Measurements from ENCODE around the gene KCNK7. TPM values are rescaled to one million over a fixed set of nuclear protein-coding genes. Genes with fewer than 3 reads are reported as not detected.
A peak's percentile ranks its signal among the peaks of the same experiment; 100 is the strongest.

KCNK7 gene
- total RNA-seq, 1 experiment from 2014 or later: 1.8 TPM

DNA sequence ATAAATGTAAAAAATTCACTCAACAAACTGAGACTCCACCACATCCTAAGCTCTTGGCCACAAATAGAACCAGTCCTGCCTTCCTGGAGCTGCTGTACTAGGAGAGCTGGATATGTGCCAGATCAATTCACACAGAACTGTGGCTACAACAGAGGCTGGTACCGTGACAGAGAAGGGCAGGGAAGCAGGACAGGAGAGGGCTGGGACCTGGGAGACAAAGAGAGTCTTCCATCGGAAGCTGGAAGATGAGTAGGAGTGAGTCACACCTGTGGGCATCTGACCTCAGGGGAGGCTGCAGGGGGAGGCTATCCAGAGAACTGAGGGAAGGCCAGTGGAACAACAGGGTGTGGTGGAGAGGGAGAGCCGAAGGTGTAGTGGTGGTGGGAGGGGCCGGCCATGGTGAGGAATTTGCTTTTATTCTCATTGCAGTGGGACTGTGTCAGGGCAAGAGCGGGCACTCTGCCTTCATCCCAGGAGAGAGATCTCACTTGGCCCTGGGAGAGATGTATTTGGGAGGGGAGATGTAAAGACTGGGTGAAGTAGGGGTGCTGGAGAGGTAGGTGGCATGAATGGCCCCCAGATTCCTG lies 35.6 kb downstream of the KCNK7 start:
- Histone ChIP-seq H3K27me3 (ENCODE audit: insufficient read depth, low read length) (no peaks in the 10 kb centered on the region; the same call in 1 of the 2 replicates), H4K91ac (ENCODE audit: insufficient read length, low read depth, low read length) (no peak overlapping the region), H4K20me1 (ENCODE audit: control insufficient read depth, insufficient read depth, insufficient read length) (no peaks in the 10 kb centered on the region), H2BK15ac (ENCODE audit: low read depth, low read length) (no peak overlapping the region), H2AFZ (ENCODE audit: low read length) (no peak overlapping the region), H2BK120ac (ENCODE audit: low read depth, low read length, poor library complexity, severe bottlenecking) (no peak overlapping the region), H3K23ac (ENCODE audit: insufficient read length, low read depth, low read length) (no peak overlapping the region), H3K9ac (ENCODE audit: extremely low read depth, insufficient read length, low read length) (no peak overlapping the region), H3K14ac (ENCODE audit: insufficient read depth, low read length) (no peak overlapping the region), H2BK12ac (ENCODE audit: insufficient read length, low read depth, low read length) (no peak overlapping the region), H3K27ac (ENCODE audit: insufficient read length, low read depth, low read length) (no peak overlapping the region), H2BK20ac (ENCODE audit: low read depth, low read length, poor library complexity, severe bottlenecking) (no peak overlapping the region), H3K79me1 (ENCODE audit: insufficient read depth, low read depth, low read length, poor library complexity, severe bottlenecking) (no peaks in the 10 kb centered on the region), H3T11ph (ENCODE audit: low read length) (no peak overlapping the region), H3K9me3 (ENCODE audit: control insufficient read depth, low read depth, low read length) (no peaks in the 10 kb centered on the region), H3K4me1 (ENCODE audit: insufficient read depth, low read length) (peaks cover 5% of the 10 kb centered on the region; the same call in 1 of the 2 replicates), H4K5ac (ENCODE audit: insufficient read length, low read depth, low read length) (no peak overlapping the region), H2BK5ac (ENCODE audit: insufficient read length, low read length) (no peak overlapping the region), H3K18ac (ENCODE audit: insufficient read length, low read depth, low read length) (no peak overlapping the region), H3K23me2 (ENCODE audit: insufficient read length, low read depth, low read length, poor library complexity, severe bottlenecking) (no peaks in the 10 kb centered on the region), H4K8ac (replicated peaks; ENCODE audit: insufficient read length, low read depth, low read length) (no peak overlapping the region), H3K56ac (ENCODE audit: insufficient read length, low read depth, low read length) (no peak overlapping the region), H3K4ac (ENCODE audit: low read depth, low read length) (no peak overlapping the region), H2AK5ac (ENCODE audit: insufficient read length, low read length) (no peak overlapping the region), H3K4me2 (ENCODE audit: insufficient read depth, insufficient read length, low read length) (peak overlapping the region; percentile 9), H3K79me2 (ENCODE audit: insufficient read depth, low read length) (no peaks in the 10 kb centered on the region)
- no peaks in the 10 kb centered on the region for H3K36me3 Mint-ChIP-seq (ENCODE audit: insufficient read depth in 1 of 3, low read depth in 3 of 3)
- peak overlapping the region in 1 of 3 experiments; percentile 71; a peak in 2 of 7 replicates for H3K27ac Mint-ChIP-seq
- peak; percentile 63 for DNase-seq
- TF ChIP-seq, protein P1, sequence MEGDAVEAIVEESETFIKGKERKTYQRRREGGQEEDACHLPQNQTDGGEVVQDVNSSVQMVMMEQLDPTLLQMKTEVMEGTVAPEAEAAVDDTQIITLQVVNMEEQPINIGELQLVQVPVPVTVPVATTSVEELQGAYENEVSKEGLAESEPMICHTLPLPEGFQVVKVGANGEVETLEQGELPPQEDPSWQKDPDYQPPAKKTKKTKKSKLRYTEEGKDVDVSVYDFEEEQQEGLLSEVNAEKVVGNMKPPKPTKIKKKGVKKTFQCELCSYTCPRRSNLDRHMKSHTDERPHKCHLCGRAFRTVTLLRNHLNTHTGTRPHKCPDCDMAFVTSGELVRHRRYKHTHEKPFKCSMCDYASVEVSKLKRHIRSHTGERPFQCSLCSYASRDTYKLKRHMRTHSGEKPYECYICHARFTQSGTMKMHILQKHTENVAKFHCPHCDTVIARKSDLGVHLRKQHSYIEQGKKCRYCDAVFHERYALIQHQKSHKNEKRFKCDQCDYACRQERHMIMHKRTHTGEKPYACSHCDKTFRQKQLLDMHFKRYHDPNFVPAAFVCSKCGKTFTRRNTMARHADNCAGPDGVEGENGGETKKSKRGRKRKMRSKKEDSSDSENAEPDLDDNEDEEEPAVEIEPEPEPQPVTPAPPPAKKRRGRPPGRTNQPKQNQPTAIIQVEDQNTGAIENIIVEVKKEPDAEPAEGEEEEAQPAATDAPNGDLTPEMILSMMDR (conservative IDR thresholded peaks at IDR 0.05): no peak
- H3K4me3 Mint-ChIP-seq: peak overlapping the region in 1 of 2 experiments; percentile 65; a peak in 4 of 5 replicates
- peaks cover 38 to 54% of the 10 kb centered on the region in 2 experiments for H3K4me1 Mint-ChIP-seq
- no CpG with 5 or more reads among the region's 5 CpGs for WGBS (ENCODE audit: extremely low coverage, insufficient read length, low lambda C conversion rate)
- H3K9me3 Mint-ChIP-seq: no peaks in the 10 kb centered on the region
- peaks cover 40% of the 10 kb centered on the region for H3K27me3 Mint-ChIP-seq (ENCODE audit: low read depth)
